Stimulated activated naive B cell treated with anti-CD40 and anti-IgM and Interleukin-4, amounts not matched to agents 10 μg/mL and 1 μg/mL and 100 μg/mL, for 72 hours (primary cell): Measurements from ENCODE around the gene ZNF574.
"Not testable (repeated sequence)": the region's sequence is repeated elsewhere in the genome, so short reads cannot be mapped to it uniquely, and the experiment has no call there.

Experiments used
- ATAC-seq, 2 donors: fragments of 150-1000 bp; cut with Tn5 transposase; replicated peaks; 2 replicates each; pipeline ENCODE4 v1.10.0; 2021; ENCODE audit warnings: moderate library complexity in 1 of 2
- DNase-seq: peaks from one replicate; pipeline ENCODE4 v3.0.0; 2021
- H3K27ac Mint-ChIP-seq: one replicate; pipeline ENCODE4 v1.8.0; 2022; ENCODE audit warnings: mild to moderate bottlenecking, mixed read lengths
- H3K27me3 Mint-ChIP-seq, 2 donors: one replicate each; pipeline ENCODE4 v1.8.0; 2022; ENCODE audit warnings: mixed read lengths in 2 of 2
- H3K36me3 Mint-ChIP-seq, 2 donors: one replicate each; pipeline ENCODE4 v1.8.0; 2022; ENCODE audit warnings: mixed read lengths in 2 of 2, mild to moderate bottlenecking in 1 of 2
- H3K4me1 Mint-ChIP-seq, 2 donors: one replicate each; pipeline ENCODE4 v1.8.0; 2022; ENCODE audit warnings: mixed read lengths in 2 of 2, mild to moderate bottlenecking in 1 of 2
- H3K4me3 Mint-ChIP-seq, 2 donors: one replicate each; pipeline ENCODE4 v1.8.0; 2022; ENCODE audit warnings: mild to moderate bottlenecking in 2 of 2, mixed read lengths in 2 of 2, moderate library complexity in 1 of 2
- H3K9me3 Mint-ChIP-seq, 2 donors: one replicate each; pipeline ENCODE4 v1.8.0; 2022; ENCODE audit warnings: mixed read lengths in 2 of 2, mild to moderate bottlenecking in 1 of 2

The ZNF574 gene

GRCh38 chr19:42075616-42076379 is at the start of gene ZNF574:
Gene ZNF574 (plus strand): TSS chr19:42076166. CDS start chr19:42078607, 2,441 bp downstream.
- ATAC-seq, result peak; percentile 96
- H3K27ac Mint-ChIP-seq, result peak within 1 kb of the TSS; percentile 100
- H3K27me3 Mint-ChIP-seq, result peaks cover 3 to 4% of the 10 kb centered on the region in 2 donors
- peaks cover 30 to 33% of the 10 kb centered on the region in 2 donors for H3K4me1 Mint-ChIP-seq
- peak within 1 kb of the TSS; percentile 94 to 98 for H3K4me3 Mint-ChIP-seq
- H3K9me3 Mint-ChIP-seq, result no peaks in the 10 kb centered on the region
- DNase-seq, result peak; percentile 98
- peaks cover 13 to 43% of the 10 kb centered on the region in 2 donors for H3K36me3 Mint-ChIP-seq

DNA sequence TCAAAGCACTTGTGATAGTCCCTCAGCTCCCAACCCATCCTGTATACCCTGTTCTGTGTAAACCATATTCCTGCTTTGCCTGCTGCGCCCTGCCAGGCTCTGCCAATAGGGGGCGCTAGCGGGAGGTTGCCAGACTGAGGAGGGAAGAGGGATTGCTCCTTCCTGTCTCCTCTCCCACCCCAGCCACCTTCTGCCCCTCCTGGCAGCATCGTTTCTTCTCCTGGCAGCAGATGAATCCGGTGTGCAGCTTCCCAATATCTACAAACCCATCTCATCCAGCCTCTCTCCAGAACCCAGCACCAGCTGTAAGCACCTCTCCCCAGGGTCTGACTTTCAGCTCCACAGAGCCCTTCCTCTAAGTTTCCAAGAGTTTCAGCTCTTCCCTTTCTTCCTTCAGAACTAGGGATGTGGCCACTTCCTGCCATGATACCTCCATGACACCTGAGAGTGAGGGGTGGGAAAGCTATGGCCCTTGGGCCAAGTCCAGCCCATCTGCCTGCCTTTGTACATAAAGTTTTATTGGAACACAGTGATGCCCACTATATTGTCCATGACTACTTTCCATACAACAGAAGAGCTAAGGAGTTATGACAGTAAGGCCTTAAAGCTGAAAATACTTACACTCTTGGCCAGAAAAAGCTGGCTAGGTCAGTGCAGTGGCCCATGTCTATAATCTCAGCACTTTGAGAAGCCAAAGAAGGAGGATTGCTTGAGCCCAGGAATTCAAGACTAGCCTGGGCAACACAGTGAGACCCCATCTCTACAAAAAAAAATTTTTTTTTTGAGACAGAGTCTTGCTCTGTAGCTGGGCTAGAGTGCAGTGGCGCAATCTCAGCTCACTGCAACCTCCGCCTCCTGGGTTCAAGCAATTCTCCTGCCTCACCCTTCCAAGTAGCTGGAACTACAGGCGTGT is 47.4 kb upstream of the ZNF574 start:
- peaks cover 16 to 17% of the 10 kb centered on the region in 2 donors for H3K27me3 Mint-ChIP-seq
- no peak for DNase-seq
- no peak for ATAC-seq
- H3K36me3 Mint-ChIP-seq, result no peaks in the 10 kb centered on the region
- no peaks in the 10 kb centered on the region for H3K4me1 Mint-ChIP-seq
- no peak overlapping the region for H3K27ac Mint-ChIP-seq
- no peak overlapping the region for H3K4me3 Mint-ChIP-seq
- no peaks in the 10 kb centered on the region for H3K9me3 Mint-ChIP-seq

GRCh38 chr19:42030645-42031440 is 45.1 kb upstream of the ZNF574 start:
- ATAC-seq (no peak), DNase-seq (no peak)
- no peaks in the 10 kb centered on the region for H3K36me3 Mint-ChIP-seq
- H3K27me3 Mint-ChIP-seq, result peaks cover 4 to 7% of the 10 kb centered on the region in 2 donors
- H3K4me1 Mint-ChIP-seq, result peaks cover 7 to 9% of the 10 kb centered on the region in 2 donors
- no peaks in the 10 kb centered on the region for H3K9me3 Mint-ChIP-seq
- H3K4me3 Mint-ChIP-seq, result no peak overlapping the region
- no peak overlapping the region for H3K27ac Mint-ChIP-seq

GRCh38 chr19:42032431-42032830 is 43.5 kb upstream of the ZNF574 start:
- H3K4me1 Mint-ChIP-seq, result peaks cover 7 to 9% of the 10 kb centered on the region in 2 donors
- ATAC-seq (no peak), DNase-seq (no peak)
- H3K4me3 Mint-ChIP-seq, result no peak overlapping the region
- H3K27me3 Mint-ChIP-seq, result peaks cover 0 to 7% of the 10 kb centered on the region in 2 donors
- no peak overlapping the region for H3K27ac Mint-ChIP-seq
- H3K9me3 Mint-ChIP-seq, result no peaks in the 10 kb centered on the region
- H3K36me3 Mint-ChIP-seq, result no peaks in the 10 kb centered on the region

- no peak overlapping the region for H3K4me3 Mint-ChIP-seq
- no peaks in the 10 kb centered on the region for H3K9me3 Mint-ChIP-seq
- H3K27ac Mint-ChIP-seq, result no peak overlapping the region
- peaks cover 0 to 4% of the 10 kb centered on the region in 2 donors for H3K27me3 Mint-ChIP-seq
- ATAC-seq (no peak), DNase-seq (no peak)
- H3K4me1 Mint-ChIP-seq, result peaks cover 7 to 9% of the 10 kb centered on the region in 2 donors
- no peaks in the 10 kb centered on the region for H3K36me3 Mint-ChIP-seq
Measured at GRCh38 chr19:42033413-42033812, 42.6 kb upstream of the ZNF574 start.

DNA sequence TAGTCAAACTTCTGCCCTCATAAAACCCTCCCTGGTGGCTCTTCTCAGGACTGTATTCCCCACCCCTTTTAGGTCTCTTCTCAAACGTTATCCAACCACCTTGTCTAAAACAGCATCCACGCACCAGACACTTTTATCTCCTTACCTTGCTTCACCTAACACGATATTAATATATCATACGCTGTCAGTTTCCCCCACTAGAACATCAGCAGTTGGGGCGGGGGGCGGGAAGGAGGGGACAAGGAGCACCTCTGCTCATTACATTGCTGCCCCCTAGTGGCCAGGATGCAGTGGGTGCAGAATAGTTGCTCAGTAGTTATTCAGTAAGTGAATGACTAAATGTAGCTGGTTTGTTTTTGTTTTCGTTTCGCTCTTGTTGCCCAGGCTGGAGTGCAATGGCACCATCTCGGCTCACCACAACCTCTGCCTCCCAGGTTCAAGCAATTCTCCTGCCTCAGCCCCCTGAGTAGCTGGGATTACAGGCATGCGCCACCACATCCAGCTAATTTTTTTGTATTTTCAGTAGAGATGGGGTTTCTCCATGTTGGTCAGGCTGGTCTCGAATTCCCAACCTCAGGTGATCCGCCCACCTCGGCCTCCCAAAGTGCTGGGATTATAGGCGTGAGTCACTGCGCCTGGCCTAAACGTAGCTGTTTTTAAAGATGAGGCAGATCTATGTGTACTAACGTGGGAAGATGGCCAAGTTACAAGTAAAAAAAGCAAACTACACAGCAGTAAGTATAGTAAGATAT is 41.1 kb upstream of the ZNF574 start:
- not testable (repeated sequence) for H3K27ac Mint-ChIP-seq, H3K4me3 Mint-ChIP-seq, H3K36me3 Mint-ChIP-seq, H3K27me3 Mint-ChIP-seq, H3K9me3 Mint-ChIP-seq, H3K4me1 Mint-ChIP-seq
- peak; percentile 37 for DNase-seq
- peak; percentile 95 to 98 for ATAC-seq

DNA sequence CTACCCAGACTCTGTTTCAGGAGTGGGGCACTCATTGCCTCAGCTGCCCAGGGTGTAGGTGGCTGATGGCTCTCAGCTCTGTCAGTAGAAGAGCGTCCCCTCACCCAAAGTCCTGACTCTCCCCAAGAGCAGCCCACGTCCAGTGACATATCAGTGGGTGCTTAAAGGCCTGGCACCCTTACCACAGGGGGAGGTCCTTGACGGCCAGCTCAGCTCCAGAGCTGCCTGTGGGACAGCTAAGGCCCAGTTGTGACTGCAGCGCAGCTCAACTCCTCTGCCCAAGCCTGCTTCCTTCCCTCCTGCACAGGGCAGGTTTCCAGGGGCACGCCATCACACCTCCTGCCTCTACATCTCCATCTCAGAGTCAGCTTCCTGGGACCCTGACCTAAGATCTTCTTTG is 38.3 kb upstream of the ZNF574 start:
- no peaks in the 10 kb centered on the region for H3K9me3 Mint-ChIP-seq
- no peak overlapping the region for H3K4me3 Mint-ChIP-seq
- H3K27me3 Mint-ChIP-seq, result no peaks in the 10 kb centered on the region
- ATAC-seq (no peak), DNase-seq (no peak)
- H3K27ac Mint-ChIP-seq, result no peak overlapping the region
- peaks cover 7 to 9% of the 10 kb centered on the region in 2 donors for H3K4me1 Mint-ChIP-seq
- no peaks in the 10 kb centered on the region for H3K36me3 Mint-ChIP-seq

DNA sequence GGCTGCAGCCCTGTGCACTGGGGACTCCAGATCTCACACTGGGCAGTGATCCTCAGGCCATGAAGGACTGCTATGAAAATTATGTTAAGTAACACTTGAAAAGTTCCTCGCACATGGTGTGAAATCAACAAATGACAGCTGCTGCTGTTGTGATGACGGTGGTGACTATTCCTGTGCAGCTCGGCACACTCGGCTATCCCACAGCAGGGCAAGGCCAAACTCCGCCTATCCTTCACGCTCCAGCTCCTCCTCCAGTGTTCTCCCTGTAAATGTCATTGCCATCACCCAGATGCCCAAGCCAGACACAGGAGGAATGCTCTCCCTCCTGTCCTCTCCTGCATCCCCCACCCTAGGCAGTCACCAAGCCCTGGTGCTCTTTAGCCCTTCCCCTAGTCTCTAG is 37.3 kb upstream of the ZNF574 start:
- Mint-ChIP-seq H3K4me1 (peaks cover 7 to 9% of the 10 kb centered on the region in 2 donors), H3K27me3 (no peaks in the 10 kb centered on the region), H3K4me3 (no peak overlapping the region), H3K9me3 (no peaks in the 10 kb centered on the region), H3K36me3 (no peaks in the 10 kb centered on the region), H3K27ac (no peak overlapping the region)
- ATAC-seq, result no peak
- DNase-seq, result no peak

DNA sequence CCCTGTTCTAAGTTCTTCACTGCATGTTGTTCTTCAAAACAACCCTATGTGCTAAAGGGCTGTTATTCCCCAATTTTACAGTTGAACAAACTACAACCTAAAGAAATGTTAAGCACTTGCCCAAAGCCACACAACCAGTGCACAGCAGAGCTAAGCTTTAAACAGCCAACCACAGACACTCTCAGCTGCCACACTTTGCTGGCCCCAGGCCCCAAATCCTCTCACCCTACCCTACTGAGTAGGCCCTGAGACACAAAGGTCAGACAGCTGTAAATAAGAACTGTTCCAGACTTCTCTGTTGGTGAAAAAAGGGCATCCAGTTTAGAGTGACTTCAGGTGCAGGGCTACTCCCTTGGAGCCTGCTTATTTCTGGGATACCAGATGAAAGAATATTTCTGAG is 35.9 kb upstream of the ZNF574 start:
- Mint-ChIP-seq H3K4me3 (no peak overlapping the region), H3K9me3 (no peaks in the 10 kb centered on the region), H3K36me3 (no peaks in the 10 kb centered on the region), H3K27me3 (no peaks in the 10 kb centered on the region), H3K4me1 (peaks cover under 1% of the 10 kb centered on the region in 2 donors), H3K27ac (peak overlapping the region; percentile 10)
- ATAC-seq (peak in 1 of 2 donors; percentile 34), DNase-seq (no peak)

- ATAC-seq, DNase-seq, H3K4me1 Mint-ChIP-seq, H3K4me3 Mint-ChIP-seq, H3K36me3 Mint-ChIP-seq, H3K27me3 Mint-ChIP-seq, H3K9me3 Mint-ChIP-seq, H3K27ac Mint-ChIP-seq: not testable (repeated sequence)
Measured at GRCh38 chr19:42040491-42040890, 35.5 kb upstream of the ZNF574 start.

- DNase-seq, result no peak
- Mint-ChIP-seq H3K9me3 (no peaks in the 10 kb centered on the region), H3K4me3 (no peak overlapping the region), H3K36me3 (no peaks in the 10 kb centered on the region), H3K4me1 (no peaks in the 10 kb centered on the region), H3K27ac (no peak overlapping the region), H3K27me3 (no peaks in the 10 kb centered on the region)
- no peak for ATAC-seq
Measured at GRCh38 chr19:42042455-42043170, 33.4 kb upstream of the ZNF574 start.

DNA sequence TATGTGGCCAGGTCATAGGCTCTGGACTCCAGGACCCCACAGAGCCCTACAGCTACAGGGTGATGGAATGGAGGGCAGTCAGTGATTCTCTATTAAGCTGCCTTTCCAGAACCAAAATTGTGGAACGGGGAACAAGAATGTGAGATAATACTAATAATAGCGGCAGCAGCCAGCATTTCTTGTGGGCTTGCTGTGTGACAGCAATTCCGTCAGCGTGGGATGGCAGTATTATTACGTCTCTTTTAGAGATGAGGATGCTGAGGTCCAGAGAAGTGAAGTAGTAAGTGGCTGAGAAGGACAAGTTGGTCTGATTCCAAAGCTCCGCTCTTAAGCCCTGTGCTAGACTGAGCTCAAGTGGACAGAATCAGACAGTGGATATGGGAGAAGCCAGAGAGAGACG is 30.4 kb upstream of the ZNF574 start:
- Mint-ChIP-seq H3K9me3 (no peaks in the 10 kb centered on the region), H3K27me3 (no peaks in the 10 kb centered on the region), H3K4me3 (no peak overlapping the region), H3K36me3 (no peaks in the 10 kb centered on the region), H3K27ac (no peak overlapping the region), H3K4me1 (peaks cover 5 to 9% of the 10 kb centered on the region in 2 donors)
- ATAC-seq, result no peak
- DNase-seq, result no peak

DNA sequence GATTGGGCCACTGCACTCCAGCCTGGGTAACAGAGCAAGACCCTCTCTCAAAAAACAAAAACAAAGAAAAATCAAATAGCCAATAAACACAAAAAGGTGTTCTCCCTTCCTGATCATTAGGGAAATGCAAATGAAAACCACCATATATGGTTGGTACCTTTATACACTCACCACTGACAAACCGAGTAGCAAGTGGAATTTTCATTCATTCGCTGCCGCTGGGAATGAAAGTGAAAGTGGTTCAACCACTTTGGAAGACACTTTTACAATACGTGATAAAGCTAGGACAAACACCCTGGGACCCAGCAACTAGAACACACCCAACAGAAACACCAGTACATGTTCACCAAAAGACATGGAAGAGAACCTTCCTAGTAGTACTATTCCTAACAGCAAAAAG is 27.0 kb upstream of the ZNF574 start:
- ATAC-seq (peak in 1 of 2 donors; percentile 32), DNase-seq (no peak)
- no peaks in the 10 kb centered on the region for H3K36me3 Mint-ChIP-seq
- peak overlapping the region; percentile 33 to 51 for H3K4me3 Mint-ChIP-seq
- no peaks in the 10 kb centered on the region for H3K9me3 Mint-ChIP-seq
- H3K4me1 Mint-ChIP-seq, result peaks cover 5 to 9% of the 10 kb centered on the region in 2 donors
- H3K27ac Mint-ChIP-seq, result peak overlapping the region; percentile 28
- H3K27me3 Mint-ChIP-seq, result no peaks in the 10 kb centered on the region
